ENCODE data around the gene RHBDL1. TPM values are rescaled to one million over a fixed set of nuclear protein-coding genes. Genes with fewer than 3 reads are reported as not detected.

Gene RHBDL1
- total and polyA plus RNA-seq, 5 donors from 2014 or later = 0.49 to 3.2 (median 1.2) TPM; not detected in 1

Other genes with a start within 250 kb of the RHBDL1 start
- 82.6 TPM for gene CAPN15, start 148.0 kb upstream of the RHBDL1 start, total RNA-seq
- gene CAPN15, start 148.0 kb upstream of the RHBDL1 start, polyA plus RNA-seq = 1 to 10 TPM; 3.0 to 8.5 (median 5.2) TPM
- gene PRR35, start 115.3 kb upstream of the RHBDL1 start, total RNA-seq = not detected
- not detected for gene PRR35, start 115.3 kb upstream of the RHBDL1 start, polyA plus RNA-seq
- 1.9 TPM for gene NHLRC4, start 108.7 kb upstream of the RHBDL1 start, total RNA-seq
- gene NHLRC4, start 108.7 kb upstream of the RHBDL1 start, polyA plus RNA-seq = 1 to 10 TPM; 3.7 to 5.6 (median 4.8) TPM
- 25.7 TPM for gene PIGQ, start 105.7 kb upstream of the RHBDL1 start, total RNA-seq
- 10 to 100 TPM; 11.6 to 15.3 (median 12.9) TPM for gene PIGQ, start 105.7 kb upstream of the RHBDL1 start, polyA plus RNA-seq
- gene RAB40C, start 85.6 kb upstream of the RHBDL1 start, total RNA-seq = 12.1 TPM
- 1 to 10 TPM; 6.8 to 9.6 (median 8.2) TPM for gene RAB40C, start 85.6 kb upstream of the RHBDL1 start, polyA plus RNA-seq
- 0.22 TPM for gene WFIKKN1, start 44.7 kb upstream of the RHBDL1 start, total RNA-seq
- not detected for gene WFIKKN1, start 44.7 kb upstream of the RHBDL1 start, polyA plus RNA-seq
- gene METTL26, start 39.4 kb upstream of the RHBDL1 start, total RNA-seq = 45.3 TPM
- gene METTL26, start 39.4 kb upstream of the RHBDL1 start, polyA plus RNA-seq = 100 to 1,000 TPM in 2 of 4 donors, 10 to 100 TPM in 2; 82.7 to 133 (median 102) TPM
- 10.5 TPM for gene MCRIP2, start 33.8 kb upstream of the RHBDL1 start, total RNA-seq
- gene MCRIP2, start 33.8 kb upstream of the RHBDL1 start, polyA plus RNA-seq = 10 to 100 TPM; 18.0 to 23.1 (median 18.4) TPM
- 11.4 TPM for gene WDR90, start 26.3 kb upstream of the RHBDL1 start, total RNA-seq
- 1 to 10 TPM in 2 of 4 donors, under 1 TPM in 2; 0.89 to 2.5 (median 1.1) TPM for gene WDR90, start 26.3 kb upstream of the RHBDL1 start, polyA plus RNA-seq
- gene RHOT2, start 7.5 kb upstream of the RHBDL1 start, total RNA-seq = 212 TPM
- 10 to 100 TPM; 34.3 to 47.1 (median 38.4) TPM for gene RHOT2, start 7.5 kb upstream of the RHBDL1 start, polyA plus RNA-seq
- gene STUB1, start 4.7 kb downstream of the RHBDL1 start, total RNA-seq = 63.2 TPM
- 100 to 1,000 TPM; 117 to 142 (median 135) TPM for gene STUB1, start 4.7 kb downstream of the RHBDL1 start, polyA plus RNA-seq
- gene JMJD8, start 8.7 kb downstream of the RHBDL1 start, total RNA-seq = 22.7 TPM
- 10 to 100 TPM; 29.2 to 36.2 (median 33.4) TPM for gene JMJD8, start 8.7 kb downstream of the RHBDL1 start, polyA plus RNA-seq
- gene WDR24, start 14.7 kb downstream of the RHBDL1 start, total RNA-seq = 8.9 TPM
- gene WDR24, start 14.7 kb downstream of the RHBDL1 start, polyA plus RNA-seq = 10 to 100 TPM in 2 of 4 donors, 1 to 10 TPM in 2; 7.9 to 10.4 (median 10.0) TPM
- 18.6 TPM for gene FBXL16, start 30.1 kb downstream of the RHBDL1 start, total RNA-seq
- 10 to 100 TPM in 1 of 4 donors, 1 to 10 TPM in 3; 8.5 to 10.5 (median 9.3) TPM for gene FBXL16, start 30.1 kb downstream of the RHBDL1 start, polyA plus RNA-seq
- gene METRN, start 39.4 kb downstream of the RHBDL1 start, total RNA-seq = 4.6 TPM
- 10 to 100 TPM; 14.3 to 24.1 (median 17.7) TPM for gene METRN, start 39.4 kb downstream of the RHBDL1 start, polyA plus RNA-seq
- 13.6 TPM for gene ANTKMT, start 45.5 kb downstream of the RHBDL1 start, total RNA-seq
- 10 to 100 TPM; 60.3 to 85.9 (median 64.4) TPM for gene ANTKMT, start 45.5 kb downstream of the RHBDL1 start, polyA plus RNA-seq
- 2.5 TPM for gene CCDC78, start 50.8 kb downstream of the RHBDL1 start, total RNA-seq
- under 1 TPM; 0.37 to 0.70 (median 0.43) TPM for gene CCDC78, start 50.8 kb downstream of the RHBDL1 start, polyA plus RNA-seq
- gene HAGHL, start 51.4 kb downstream of the RHBDL1 start, total RNA-seq = 15.6 TPM
- gene HAGHL, start 51.4 kb downstream of the RHBDL1 start, polyA plus RNA-seq = 1 to 10 TPM; 2.2 to 4.3 (median 3.2) TPM
- gene CIAO3, start 65.3 kb downstream of the RHBDL1 start, total RNA-seq = 42.6 TPM
- 10 to 100 TPM; 17.2 to 26.6 (median 19.7) TPM for gene CIAO3, start 65.3 kb downstream of the RHBDL1 start, polyA plus RNA-seq
- gene MSLN, start 85.1 kb downstream of the RHBDL1 start, total RNA-seq = not detected
- not detected for gene MSLN, start 85.1 kb downstream of the RHBDL1 start, polyA plus RNA-seq
- gene RPUSD1, start 112.7 kb downstream of the RHBDL1 start, total RNA-seq = 20.8 TPM
- 10 to 100 TPM; 22.3 to 24.9 (median 23.0) TPM for gene RPUSD1, start 112.7 kb downstream of the RHBDL1 start, polyA plus RNA-seq
- gene CHTF18, start 112.9 kb downstream of the RHBDL1 start, total RNA-seq = 28.8 TPM
- 1 to 10 TPM; 1.1 to 5.9 (median 2.8) TPM for gene CHTF18, start 112.9 kb downstream of the RHBDL1 start, polyA plus RNA-seq
- gene GNG13, start 125.1 kb downstream of the RHBDL1 start, total RNA-seq = not detected
- not detected for gene GNG13, start 125.1 kb downstream of the RHBDL1 start, polyA plus RNA-seq

Measured in CD4-positive, CD25-positive, alpha-beta regulatory T cell (primary cell).